ENCODE results near the gene DOCK8.

DNA sequence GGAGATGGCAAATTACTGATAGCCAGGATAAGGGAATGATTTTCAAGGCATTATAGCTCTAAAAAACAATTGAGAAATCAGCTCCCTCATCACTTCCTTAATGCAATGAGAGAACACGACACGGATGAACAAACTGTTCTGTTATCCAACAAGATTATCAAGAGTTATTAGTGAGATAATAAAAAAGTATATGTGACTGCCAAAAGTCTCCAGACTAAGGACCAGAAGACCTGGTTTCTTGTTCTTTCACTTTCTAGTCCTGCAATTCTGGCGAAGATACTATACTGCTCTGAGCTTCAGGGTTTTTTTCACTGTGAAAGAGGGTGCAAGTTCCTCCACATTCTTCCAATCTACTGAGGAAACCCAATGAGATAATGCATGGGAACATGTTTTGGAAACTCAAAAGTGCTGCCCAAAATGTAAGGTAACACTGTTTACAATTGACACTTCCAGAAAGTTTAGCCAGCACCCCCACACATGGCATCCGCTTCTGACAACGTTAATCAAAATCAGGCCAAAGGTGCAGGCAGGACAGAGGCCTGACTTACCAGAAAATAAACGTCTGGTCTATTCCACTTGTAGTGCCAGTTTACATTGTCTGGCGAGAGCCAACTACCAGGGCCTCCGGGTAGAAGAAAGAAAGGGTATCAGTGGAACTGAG is 254.2 kb downstream of the DOCK8 start:
- TF ChIP-seq, protein P1, sequence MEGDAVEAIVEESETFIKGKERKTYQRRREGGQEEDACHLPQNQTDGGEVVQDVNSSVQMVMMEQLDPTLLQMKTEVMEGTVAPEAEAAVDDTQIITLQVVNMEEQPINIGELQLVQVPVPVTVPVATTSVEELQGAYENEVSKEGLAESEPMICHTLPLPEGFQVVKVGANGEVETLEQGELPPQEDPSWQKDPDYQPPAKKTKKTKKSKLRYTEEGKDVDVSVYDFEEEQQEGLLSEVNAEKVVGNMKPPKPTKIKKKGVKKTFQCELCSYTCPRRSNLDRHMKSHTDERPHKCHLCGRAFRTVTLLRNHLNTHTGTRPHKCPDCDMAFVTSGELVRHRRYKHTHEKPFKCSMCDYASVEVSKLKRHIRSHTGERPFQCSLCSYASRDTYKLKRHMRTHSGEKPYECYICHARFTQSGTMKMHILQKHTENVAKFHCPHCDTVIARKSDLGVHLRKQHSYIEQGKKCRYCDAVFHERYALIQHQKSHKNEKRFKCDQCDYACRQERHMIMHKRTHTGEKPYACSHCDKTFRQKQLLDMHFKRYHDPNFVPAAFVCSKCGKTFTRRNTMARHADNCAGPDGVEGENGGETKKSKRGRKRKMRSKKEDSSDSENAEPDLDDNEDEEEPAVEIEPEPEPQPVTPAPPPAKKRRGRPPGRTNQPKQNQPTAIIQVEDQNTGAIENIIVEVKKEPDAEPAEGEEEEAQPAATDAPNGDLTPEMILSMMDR (IDR thresholded peaks at IDR 0.05), result no peak
- TF ChIP-seq POLR2A (IDR thresholded peaks at IDR 0.05), result no peak
